Hematopoietic multipotent progenitor cell treated with erythropoietin and hydrocortisone succinate and interleukin-3 and kit ligand, for 15 days (in vitro differentiated cells): ENCODE data around the gene ARMH4.
A peak's percentile ranks its signal among the peaks of the same experiment; 100 is the strongest.
"Not testable (repeated sequence)": the region's sequence is repeated elsewhere in the genome, so short reads cannot be mapped to it uniquely, and the experiment has no call there.

Experiments used
- DNase-seq: peaks from one replicate; pipeline ENCODE4 v3.0.0-alpha.2; 2015; ENCODE audit warnings: low spot score

Gene ARMH4

DNA sequence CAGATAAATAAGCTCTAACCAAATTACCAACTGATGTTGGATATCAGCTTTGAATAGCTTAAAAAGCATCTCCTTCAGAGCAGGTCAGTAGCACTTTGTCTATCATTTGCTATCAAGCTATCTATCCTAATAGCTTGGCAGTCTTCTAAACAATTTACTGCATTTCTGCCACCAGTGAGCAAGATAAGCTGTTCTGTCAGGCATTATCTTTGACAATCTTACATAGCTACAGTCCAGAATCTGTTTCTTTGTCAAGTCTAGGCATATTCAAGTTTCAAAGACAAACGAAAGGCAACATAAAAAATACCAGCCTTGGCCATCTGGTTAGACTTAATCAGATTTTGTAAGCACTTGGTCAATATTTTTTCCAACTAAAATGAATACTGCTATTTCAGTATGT, 5.6 kb downstream of the ARMH4 start:
- no peak for DNase-seq

DNA sequence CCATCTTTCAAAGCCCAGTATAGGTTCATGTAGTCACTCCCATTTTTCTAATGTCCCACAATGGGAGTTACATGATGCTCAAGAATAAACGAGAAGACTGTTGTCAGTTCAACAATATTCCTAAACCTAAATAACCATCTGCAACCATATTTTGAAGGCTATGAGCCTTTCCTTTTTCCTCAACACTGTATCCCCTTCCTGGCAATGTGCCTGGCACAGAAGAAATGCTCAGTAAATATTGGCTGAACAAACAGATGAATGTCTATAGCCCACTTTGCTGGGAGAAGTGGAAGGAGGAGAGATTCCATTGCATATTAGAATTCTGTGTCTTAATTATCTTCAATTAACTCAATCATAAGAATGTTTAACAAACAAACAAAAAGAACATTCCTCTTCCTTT, 6.1 kb downstream of the ARMH4 start:
- DNase-seq = no peak

DNA sequence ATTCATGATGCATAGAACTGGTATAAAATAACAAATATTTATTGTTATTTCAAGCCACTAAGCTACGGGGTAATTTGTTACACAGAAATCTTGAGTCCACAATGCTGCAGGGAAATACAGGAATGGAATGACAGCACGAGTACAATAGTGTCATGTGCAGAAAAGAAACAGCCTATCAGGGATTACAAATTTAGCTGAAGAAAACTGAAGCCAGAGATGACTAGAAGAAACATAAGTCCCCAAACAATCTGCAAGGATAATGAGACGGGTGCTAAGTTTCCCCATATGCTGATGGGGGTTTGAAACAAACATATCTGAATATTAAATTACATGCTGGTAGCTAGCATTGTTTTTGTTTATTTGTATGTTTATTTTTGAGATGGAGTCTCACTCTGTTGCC, 8.9 kb downstream of the ARMH4 start:
- DNase-seq = no peak

DNA sequence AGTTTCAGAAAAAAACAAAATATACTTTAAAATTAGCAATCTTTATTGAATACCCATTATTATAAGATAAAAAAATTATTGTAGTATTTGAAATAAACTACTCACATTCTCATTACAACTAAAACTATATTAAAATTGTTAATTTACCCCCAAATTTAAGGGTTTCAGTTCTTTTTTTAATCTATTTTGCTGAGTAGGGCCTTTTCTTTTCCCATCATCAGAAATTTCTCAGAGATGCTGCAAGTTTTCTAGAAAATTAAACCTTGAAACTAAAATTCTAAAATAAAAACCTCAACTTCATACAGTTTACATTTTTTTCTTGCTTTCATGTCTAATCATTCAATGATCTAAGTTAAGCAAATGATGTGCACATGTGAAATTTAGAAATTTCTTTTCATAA, 10.1 kb downstream of the ARMH4 start:
- DNase-seq = no peak

DNA sequence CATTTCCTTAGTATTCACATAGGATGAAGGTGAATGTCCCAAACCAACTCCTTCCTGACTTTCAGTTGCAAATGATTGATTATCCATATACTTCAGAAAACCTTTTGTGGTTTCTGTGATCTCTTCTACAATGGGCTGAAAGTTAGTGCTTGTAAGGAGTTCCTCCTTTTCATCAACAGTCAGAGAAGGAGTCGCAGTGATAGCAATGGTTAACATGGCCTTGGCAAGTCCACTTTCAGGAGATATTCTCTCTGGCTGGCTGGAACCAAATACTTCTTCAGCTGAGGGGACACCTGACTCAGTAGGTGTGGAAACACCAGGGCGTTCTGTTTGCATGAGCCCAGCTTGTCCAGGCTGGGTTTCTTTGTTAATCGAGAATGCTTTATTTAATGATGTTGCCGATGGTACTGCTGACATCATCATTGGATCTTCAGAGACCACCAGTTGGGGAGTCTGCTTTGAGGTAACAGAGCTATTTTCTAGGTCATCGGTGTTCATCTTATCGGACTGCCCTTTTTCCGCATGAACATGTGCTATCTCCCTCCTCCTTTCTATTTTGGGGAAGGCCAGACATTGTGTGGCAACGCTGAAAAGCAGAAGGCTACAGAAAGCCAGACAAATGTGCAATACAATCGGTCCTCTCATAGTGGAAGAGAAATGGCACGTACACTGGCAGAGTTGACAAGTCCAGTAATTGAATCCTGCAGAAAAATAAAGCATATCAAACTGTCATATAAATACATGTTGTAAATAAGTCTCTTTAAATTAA, 13.1 kb downstream of the ARMH4 start:
- no peak for DNase-seq

DNA sequence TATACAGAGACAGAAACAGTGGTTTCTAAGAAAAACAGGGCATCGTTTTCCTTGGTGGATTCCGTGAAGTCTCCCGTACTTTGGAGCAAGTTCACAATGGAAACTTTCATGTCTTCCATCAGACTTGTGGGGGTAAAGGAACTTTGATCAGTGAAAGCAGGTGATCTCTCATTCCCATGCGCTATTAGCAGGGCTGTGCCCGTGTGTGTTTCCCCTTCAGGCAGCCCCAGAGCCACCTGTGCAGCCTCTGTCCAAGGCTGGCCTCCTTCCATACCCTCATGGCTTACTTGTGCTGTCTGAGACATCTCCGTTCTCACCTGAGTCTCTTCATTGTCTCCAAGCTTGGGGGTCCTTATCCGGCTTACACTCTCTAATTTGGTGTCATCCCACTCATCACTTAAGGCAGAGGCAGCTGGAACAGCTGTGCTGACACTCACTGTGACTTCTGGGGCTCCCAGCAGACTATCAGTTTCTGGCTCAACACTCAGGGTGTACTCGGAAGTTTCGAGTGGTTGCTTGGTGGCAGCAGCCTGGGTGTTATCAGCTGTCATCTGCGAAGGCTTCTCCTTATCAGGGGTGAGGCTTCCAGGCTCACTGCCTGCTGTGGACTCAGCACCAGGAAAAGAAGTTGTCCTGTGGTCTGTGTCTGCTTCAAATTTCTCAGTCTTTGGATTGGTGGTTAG, 13.8 kb downstream of the ARMH4 start:
- peak; percentile 73 for DNase-seq

DNA sequence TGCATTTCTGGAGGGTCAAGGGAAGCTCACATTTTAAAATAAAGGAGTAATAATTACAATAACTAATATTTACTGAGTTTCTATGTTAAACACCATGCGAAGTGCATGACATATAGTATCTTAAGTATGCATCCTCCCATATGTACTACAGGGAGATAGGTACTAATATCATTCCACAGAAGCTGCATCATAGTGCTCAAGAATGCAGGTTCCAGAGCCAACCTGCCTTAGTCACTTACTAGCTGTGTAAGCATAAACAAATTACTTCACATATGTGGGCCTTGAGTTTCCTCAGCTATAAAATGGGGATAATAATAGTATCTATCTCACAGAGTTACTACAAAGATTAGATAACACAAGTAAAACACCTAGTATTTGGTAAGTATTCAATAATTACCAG, 18.3 kb downstream of the ARMH4 start:
- DNase-seq = no peak

DNA sequence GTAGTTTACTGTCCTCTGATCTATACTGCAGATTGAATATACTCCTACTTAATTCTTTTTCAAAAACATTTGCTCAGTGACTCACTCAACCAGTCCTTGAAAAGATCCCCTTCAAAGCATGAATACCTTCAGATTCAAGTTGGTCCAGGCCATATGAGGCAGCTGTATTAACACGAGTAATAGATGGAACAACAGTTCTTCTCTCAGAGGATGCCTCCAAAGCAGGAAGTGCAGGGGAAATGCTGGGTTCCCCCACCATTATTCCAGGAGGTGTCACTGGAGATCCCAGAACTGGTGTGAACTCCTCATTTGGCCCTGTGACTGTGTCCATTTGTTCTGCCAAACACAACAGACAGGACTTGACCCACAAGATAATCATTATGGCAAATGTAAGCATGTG, 20.6 kb downstream of the ARMH4 start:
- no peak for DNase-seq

DNA sequence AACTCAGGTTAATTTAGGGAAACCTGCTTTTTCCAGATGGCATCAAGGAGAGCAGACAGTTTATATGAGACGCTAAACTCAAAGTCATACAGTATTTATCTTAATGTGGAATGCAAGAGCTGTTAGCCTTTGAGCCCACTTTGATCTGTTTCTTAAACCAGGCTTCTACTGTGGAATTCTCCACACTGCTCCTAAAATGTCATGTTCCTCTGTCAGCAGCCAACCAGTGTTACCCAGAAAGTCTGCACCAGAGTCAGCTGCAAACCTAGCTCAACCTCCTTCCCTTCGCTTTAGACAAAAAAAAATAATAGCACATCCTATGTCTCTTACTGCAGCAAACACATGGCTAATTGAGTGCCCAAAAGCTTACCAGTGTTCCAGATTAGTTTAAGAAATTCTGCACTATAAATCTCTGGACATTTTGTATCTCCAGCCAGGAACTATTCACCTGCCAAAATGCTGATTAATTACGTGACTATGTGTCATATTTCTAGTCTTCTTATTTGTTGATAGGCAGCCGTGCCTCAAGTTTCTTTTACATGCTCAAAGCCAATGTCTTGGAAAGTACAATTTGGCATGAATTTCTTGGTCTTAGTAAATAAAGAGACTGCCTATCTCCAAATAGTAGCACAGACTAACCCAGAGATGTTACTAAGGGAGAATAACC, 21.8 kb downstream of the ARMH4 start:
- DNase-seq = no peak

DNA sequence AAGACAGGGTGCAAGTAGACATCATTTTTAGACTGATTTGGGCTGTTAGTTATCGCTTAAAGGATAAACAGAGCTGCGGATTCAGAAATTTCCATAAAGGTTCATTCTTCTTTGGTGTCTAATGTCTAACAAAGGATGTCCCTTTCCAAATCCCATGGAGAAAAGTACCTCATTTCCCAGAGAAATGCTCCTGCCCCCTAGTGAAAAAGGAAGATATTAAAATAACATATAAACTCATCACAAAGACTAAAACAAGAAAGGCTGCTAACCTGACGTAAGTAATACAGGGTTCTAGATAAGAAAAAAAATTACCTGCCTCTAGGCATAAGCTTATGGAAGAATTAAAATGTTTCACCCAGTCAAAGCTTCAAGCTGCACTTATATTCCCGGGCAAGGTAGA, 22.8 kb downstream of the ARMH4 start:
- DNase-seq = no peak

DNA sequence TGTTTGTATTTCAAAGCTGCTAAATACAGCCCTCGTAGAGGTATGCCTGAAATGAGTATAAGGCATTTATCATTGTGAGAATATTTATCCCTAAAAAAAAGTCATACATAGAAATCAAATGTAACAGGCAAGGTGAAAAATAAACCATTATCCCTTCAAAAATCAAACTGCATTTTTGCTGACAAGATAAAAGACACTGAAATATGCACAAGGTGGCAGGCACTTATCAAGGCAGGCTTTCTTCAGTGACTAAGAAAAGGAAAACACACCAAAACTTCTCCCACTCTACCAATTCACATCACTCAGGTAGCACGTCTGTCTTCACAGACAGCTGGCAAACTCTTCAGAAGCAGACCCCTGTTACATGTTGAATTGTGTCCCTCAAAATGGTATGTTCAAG, 23.6 kb downstream of the ARMH4 start:
- DNase-seq = no peak

DNA sequence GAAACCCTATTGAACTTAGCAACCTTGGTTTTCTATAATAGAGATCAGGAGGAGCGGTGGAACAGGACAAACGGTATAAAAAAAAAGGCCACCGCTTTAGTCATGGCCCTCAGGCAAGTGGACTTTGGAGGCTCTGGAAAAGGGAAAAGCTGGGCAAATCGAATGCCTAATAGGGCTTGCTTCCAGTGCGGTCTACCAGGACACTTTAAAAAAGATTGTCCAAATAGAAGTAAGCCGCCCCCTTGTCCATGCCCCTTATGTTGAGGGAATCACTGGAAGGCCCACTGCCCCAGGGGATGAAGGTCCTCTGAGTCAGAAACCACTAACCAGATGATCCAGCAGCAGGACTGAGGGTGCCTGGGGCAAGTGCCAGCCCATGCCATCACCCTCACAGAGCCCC, 29.5 kb downstream of the ARMH4 start:
- not testable (repeated sequence) for DNase-seq

DNA sequence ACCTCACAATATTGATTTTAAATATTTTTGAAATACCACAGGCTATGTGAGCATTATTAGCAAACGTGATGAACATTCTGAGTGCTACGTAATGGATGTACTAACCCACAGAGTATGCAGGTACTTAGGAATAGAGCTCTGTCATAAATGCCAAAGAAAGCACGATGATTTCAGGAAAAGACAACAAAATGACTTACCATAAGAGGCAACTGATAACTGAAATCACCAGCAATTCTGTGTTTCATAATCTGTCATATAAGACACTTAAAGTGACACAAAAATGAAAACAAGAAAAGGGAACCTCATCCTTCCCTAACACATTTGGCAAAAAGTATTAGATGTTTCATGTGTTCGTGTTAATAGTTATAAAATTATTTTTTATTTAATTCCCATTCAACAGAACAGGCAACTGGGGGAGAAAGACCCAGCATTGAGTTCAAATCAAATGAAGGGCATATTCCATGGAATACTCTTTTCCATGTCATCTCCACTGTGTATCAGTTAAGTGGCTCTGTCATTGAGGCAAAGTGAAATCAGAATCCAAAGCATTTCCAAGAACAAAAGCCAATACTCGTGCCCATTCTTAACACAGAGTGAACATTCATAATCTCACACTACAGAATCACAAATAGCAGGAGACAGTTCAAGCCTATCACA, 30.4 kb downstream of the ARMH4 start:
- no peak for DNase-seq

DNA sequence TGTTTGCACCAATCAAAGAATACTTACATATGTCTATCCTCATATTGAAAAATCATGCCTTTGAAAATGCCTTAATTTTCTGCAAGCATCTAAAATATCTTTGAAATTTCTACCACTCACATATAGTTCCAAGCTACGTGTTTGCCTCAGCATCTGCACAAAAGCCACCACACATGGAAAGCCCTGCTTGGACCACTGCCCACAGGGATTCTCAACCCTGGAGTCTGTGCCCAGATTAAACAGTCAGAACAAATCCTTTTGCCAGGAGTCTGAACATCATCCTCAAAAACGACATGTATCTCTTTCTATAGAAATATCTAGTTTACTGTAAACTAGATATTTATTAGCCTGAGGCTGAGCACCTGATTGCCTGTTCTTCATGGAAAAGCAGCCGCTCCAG, 32.6 kb downstream of the ARMH4 start:
- DNase-seq = no peak

DNA sequence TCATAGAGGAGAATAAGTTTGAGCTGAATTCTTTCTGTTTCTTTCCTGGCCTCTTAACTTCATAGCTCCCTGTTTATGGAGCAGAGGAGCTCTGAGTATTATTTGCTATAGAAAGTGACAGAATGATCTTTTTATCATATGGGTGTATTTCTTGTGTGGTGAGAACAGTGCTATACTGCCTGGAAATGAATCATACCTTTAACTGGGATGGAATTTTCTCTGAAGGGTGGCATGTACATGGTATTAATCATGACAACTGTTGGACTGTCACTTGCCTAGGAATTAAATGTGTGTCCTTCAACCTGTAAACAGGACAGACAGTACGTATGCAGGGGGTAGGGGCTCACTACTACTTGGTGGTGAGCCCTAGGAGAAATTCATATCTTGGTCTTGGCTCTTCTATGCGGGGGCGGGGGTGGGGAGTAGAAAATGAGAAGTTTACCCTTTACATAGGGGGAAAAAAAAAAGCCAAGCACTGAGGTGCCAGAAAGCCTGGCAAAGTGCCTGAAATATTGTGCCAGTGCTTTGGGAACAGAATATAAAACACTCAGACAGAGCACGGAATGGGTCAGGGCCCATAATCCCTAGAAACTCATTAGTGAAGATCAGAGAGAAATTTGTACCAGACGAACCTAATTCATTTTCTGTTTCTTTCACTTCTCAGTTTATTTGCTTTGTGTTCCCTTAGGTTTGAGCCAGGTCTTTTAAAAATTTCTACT, 33.8 kb downstream of the ARMH4 start:
- no peak for DNase-seq

DNA sequence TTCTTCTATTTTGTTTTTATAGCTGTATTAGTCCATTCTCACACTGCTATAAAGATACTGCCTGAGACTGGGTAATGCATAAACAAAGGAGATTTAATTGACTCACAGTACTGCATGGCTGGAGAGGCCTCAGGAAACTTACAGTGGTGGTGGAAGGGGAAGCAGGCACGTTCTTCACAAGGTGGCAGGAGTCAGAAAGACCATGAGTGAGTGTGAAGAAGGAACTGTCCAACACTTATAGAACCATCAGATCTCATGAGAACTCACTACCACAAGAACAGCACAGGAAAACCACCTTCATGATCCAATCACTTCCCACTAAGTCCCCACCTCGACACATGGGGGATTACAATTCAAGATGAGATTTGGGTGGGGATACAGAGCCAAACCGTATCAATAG, 42.3 kb downstream of the ARMH4 start:
- DNase-seq = no peak

DNA sequence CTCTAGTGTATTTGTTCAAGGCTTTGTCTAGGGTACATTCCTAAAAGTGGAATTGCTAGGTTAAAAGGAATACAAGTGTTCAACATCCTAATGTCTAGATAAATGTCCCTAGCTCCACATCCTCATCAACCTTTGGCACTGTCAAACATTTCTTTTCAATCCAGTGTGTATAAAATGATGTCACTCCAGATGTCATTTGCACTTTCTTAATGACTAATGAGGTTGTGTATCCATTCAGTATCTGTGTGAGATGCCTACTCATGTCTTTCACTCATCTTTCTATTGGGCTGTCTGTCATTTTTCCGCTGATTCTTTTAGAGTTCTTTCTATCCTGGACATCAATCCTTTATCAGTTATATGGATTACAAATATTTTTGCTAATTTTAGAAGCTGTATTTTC, 43.3 kb downstream of the ARMH4 start:
- no peak for DNase-seq

DNA sequence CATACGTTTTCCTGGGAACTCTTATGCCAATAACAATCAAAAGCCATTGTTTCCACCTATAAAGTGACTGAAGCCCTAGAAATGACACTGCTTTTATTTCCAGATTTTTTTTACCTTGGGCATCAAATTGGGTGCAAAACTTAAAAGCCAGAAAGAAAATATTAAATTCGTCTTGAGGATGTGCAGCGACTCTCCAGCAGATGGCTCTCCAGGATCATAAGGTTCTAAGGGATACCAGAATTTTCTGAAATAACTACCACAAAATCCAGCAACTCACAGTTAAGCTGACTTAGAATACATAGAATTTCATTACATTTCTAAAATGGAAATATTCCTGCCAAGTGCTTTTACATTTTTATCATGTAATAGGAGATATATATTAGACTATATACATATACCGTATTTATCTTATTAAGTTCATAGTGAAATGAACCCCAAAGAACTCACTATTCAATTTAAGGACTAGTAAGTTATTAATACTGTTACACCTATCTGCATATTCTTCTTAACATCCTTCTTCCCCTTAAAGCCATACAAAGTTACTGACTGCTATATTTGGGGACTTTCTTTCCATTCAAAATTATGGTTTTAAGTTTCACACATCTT, 44.0 kb downstream of the ARMH4 start:
- DNase-seq = peak; percentile 70

DNA sequence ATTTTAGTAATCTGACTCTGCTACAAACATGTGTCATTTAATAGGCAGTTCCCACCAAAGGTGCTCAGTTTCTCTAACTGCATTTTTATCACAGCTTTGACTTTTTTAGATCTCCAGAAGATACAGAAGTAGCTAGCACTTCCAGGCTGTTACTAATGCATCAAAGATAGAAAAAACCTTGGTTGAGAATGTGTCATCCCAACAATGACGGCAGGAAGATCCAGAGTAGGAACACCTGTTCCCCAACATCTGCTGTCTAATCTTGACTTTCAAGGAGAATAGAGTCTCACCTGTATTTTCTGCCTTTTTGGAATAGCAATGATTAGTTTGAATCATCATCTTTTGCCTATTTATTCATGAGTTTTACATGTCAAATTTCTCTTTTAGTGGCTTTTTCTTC, 45.0 kb downstream of the ARMH4 start:
- no peak for DNase-seq

DNA sequence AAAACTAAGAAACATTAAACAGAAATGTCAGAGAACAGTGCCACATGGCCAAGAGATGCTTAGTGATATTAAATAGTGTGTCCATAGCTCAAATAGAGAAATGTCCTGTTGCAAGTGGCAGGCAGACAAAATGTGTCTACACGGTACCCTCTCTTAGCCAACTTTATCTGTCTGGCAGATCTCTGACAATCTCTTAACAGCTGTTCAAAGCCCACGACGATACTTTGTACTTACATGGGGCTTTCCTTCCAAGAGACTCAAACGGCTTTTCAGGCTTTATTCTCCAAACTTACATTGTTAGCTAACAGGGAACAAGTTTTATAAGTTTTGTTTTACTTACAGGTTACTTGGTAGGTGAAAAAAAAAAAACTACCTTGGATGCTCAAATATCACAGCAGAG, 45.6 kb downstream of the ARMH4 start:
- DNase-seq = no peak

DNA sequence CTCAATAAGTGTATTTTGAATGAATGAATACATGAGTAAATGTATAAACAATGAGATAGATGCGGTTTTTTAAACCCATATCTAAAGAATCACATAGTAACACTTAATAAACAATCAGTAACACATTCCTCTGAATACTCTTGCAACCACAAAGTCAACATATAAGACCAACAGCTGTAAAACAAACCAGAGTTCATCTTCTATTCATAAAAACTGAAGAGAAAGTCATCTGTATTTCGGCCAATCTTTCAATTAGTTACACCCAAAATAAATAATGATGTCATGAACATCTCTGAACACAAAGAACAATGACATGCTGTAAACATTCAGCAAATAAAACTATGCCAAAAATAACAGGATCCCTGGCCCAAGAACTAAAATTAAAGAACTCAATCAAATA, 47.2 kb downstream of the ARMH4 start:
- no peak for DNase-seq
